Stimulated activated CD4-positive, alpha-beta T cell treated with anti-CD3 and anti-CD28 coated beads, Interleukin-4, amount 100 ng/mL, for 48 hours (primary cell): Measurements from ENCODE around the gene TNS1.
"Not testable (repeated sequence)": the region's sequence is repeated elsewhere in the genome, so short reads cannot be mapped to it uniquely, and the experiment has no call there.

Source experiments
- DNase-seq, 2 donors: peaks; one replicate each; pipeline ENCODE4 v3.0.0-alpha.2; 2020; ENCODE audit warnings: low read depth in 2 of 2

Gene TNS1

DNA sequence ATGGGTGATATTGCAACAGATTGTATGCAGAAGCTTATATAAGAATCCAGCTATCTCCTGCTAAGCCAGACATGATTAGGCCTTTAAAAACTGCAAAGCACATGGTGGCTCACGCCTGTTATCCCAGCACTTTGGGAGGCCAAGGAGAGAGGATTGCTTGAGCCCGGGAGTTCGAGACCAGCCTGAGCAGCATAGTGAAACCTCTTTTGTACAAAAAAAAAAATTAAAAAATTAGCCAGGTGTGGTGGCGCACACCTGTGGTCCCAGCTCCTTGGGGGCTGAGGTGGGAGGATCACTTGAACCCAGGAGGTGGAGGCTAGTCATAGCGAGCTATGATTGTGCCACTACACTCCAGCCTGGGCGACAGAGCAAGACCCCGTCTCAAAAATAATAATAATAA is 204.6 kb downstream of the TNS1 start:
- DNase-seq: no peak

DNA sequence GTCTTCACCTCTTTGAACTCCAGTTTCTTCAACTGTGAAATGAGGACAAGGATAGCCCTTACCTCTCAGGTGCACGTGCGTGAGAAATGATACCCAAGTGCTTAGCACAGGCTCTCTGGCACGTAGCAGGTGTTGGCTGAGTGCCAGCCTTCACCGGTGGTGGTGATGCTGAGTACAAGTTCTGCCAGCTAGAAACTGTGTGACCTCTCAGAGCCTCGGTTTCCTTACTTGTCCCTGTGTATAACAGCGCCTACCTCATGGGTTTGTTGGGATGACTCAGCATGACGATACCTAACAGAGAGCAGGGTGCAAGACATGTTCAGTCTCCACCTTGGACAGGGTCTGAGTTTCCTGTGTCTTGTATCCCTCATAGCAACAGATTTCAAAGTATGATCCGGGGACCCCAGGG is 205.1 kb downstream of the TNS1 start:
- DNase-seq: no peak

DNA sequence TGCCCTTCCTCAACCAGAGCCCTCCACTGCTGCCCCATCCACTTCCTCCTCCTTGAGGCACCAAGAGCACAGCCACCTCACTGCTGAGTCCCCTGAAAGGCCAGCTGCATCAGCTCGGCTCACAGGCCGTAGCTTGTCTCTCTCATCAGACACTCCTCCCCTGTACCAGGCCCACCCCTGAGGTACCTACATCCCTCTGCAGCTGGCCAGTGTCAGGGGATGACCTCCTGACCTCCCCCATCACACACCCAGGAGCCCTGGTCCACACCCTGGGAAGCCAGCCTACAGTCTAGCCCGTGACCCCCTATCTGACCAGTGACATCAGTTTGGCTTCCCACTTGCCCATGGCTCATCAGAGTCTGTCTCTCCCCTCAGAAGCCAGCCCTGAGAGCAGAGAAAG is 205.6 kb downstream of the TNS1 start:
- DNase-seq: no peak

DNA sequence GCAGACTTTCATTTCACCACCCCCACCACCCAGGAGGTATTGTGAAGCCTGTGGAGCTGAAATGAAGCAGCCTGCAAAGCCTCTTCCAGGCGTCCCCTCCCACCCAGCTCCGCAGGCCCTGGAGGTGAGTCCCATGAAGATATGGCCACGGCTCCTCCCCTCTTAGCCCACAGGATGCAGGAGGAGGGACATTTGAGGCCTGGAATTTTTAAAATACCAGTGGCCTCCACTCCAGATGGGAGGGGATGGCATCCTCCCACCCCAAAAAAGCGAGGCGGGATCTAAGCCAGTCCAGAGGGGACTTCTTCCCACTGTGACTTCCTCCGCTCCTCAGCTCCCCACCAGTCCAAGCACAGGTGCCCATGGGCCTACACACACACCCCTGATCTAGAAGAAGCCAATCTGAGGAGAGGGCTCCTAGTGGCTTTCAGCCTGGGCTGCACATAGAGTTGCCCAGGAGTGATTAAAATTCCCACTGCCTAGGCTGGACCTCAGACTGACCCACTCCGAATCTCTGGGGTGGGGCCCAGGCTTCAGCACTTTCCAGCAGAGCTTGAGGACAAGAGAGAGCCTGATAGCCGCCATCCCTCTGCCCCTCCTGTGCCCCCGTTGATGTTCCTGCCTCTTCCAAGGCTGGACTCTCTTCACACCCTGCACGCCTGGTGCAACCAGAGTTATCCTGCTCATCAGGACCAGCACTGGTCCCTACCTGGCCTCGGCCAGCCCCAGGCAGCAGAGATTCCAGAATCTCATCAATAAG is 206.9 kb downstream of the TNS1 start:
- no peak for DNase-seq

DNA sequence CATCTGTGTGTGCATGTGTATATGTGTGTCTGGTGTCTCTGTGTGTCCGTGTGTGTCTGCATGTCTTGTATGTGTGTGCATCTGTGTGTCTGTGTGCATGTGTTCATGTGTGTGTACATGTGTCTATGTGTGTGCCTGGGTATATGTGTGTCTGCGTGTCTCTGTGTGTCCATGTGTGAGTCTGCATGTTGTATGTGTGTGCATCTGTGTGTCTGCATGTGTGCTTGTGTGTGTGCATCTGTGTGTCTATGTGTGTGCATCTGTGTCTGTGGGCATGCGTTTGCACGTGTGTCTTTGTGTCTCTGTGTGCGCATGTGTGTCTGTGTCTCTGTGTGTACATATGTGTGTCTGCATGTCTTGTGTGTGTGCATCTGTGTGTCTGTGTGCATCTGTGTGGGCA is 207.7 kb downstream of the TNS1 start:
- no peak for DNase-seq

DNA sequence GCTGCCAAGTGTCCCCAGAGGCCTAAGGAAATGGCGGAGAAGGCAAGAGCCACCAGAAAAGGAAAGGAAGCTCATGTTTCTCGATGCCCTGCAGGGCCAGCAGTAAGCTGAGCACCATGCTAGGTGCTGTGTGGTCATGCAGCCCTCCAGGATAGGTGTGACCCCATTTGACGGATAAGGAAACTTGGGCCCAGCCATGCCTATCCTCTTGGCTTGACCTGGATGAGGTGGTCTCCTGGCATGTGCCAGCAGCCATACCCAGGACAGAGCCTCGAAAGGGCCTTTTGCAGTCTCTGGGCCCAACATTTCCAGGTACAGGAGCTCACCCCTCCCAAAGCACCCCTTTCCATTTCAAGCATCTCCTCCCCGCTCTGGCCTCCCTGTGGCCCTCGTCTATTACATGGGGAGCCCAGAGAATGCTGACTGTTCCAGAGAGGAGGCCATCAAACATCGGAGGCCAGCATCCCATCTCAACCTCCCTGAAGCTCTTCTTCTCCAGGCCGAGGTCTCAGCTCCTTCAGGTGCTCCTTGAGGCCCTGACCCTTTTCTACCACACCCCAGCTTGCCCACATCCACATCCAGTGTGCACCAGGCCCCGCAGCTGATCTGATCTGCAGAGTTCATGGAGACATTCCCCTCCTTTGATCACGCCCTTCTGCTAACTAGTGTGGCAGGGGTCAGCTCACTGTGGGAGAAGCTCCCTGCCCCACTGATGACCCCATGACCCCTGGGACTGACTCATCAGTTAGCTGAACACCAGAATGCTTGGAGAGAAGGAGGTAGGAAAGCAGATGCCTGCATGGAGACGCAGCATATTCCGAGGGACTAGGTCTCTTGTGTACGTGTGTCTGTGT is 208.4 kb downstream of the TNS1 start:
- no peak for DNase-seq

DNA sequence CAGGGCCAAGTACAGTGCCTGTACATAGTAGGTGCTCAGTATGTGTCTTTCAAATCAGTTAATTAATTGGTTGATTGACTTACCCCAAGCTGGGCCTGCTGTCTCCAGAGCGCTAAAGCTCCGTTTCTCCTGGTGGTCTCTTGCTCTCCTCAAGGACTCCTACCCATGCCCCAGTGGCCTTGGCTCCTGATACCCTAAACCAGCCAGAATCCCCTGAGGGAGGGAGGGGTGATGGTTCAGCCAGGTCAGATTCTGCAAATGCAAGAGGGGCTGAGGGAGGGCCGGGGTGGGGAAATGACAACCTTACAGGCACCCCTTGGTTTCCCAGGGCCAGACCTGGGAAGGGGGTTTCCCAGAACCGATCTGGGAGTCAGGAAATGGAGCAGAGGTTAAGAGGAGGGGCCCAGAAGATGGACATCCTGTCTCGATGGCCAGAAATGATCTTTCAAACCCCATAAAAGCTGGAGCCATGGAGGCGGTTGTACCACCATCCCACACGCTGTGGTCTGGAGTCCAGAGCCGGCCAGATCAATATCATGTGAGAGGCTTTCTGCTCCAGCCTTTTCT is 209.1 kb downstream of the TNS1 start:
- DNase-seq: no peak

DNA sequence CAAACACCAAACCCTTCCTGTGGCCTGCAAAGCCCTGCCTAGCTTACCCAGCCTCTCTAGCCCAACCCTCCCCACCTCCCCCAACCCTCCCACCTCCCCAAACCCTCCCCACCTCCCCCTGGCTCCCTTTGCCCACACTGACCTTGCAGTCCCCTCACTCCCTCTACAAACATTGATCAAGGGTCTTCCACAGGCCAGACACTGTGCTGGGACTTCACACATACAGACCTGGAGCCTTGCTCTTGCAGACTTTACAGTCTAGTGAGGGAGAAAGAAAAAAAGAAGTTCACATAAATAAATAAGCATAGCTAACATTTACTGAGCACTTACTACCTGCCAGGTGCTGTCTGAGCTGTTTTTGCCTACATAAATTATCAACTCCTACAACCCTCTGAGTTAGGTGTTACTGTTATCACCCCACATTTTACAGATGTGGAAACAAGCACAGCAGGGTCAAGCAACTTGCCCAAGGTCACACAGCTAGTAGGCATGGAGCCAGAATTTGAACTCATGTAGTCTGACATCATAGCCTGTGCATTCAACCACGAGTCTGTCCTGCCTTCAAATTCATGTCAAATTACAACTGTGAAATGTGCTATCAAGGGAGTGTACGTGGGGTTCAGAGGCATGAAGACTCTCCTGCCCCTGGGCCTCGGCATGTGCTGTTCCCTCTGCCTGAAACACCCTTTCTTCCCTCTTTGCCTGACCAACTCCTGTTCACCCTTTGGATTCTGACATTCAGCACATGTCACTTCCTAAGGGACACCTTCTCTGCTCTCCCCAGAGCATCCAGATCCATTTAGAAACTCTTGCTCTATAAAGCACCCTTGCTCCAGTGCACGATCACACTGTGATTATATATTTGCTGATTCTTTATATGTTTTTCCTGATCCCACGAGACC is 209.9 kb downstream of the TNS1 start:
- no peak for DNase-seq

DNA sequence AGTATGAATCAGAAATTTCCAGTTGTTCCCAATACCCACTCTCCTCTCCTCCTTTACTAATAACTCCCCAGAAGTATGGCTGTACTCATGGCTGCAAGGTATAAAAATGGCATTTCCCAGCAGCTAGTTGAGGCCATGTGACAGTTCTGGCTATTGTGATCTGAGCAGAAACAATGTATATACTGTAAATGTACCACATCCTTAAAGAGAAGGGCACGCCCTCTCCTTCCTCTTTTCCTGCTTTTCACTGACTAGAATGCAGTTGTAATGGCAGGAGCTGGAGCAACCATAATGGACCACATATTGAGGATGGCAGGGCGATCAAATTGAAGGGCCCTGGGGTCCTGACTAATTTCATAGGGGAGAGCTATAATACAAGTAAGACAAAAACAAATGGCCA is 211.2 kb downstream of the TNS1 start:
- DNase-seq: no peak

DNA sequence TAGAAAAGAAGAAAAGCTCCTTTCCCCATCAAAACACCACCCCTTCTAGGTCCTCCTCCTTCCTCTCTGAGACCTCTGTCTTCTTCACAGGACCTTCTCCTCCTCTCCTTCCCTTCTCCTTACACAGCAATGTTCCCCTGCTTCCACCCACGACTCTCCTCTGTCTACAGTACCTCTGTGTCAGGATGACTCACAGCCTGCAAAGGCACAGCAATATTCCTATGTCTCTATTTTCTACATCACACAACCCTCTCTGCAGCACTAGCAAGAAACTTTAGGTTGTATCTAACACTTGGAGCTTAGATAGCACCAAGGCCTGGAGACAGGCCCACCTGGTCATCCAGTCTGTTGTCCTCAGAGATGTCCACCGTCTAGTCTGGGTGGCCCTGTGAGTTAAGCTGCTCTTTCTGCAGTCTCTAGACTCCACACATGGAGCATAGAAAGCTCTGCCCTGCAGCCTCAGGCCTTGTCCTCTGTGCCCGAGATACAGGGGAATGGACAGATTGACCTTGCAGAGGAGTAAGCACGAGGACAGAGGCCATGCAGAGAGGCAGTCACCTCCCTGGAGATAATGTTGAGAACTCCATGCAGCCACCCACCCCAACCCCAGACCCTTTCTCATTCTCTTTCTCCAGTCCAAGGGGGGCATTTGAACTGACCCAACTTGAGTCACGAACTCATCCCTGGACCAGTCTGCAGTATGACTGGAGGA is 212.0 kb downstream of the TNS1 start:
- DNase-seq: no peak

DNA sequence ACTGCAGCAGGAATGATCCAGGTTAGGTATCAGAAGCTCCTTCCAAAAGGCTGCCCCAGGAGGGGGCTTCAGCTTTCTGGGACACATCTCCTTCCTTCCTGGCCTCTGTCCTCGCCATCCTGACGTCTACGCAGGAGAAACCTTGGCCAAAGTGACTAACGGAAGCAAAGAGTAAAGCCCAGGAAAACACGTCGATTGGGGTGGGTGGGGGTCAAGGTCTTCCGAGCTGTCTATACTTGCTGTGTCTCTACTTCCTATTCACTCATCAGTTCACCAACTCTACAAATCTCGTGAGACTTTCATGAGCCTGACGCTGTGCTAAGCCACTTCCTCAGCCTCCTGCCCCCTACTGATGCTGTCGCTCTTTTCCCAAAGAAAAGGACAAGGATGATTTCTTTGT is 212.6 kb downstream of the TNS1 start:
- DNase-seq: no peak

DNA sequence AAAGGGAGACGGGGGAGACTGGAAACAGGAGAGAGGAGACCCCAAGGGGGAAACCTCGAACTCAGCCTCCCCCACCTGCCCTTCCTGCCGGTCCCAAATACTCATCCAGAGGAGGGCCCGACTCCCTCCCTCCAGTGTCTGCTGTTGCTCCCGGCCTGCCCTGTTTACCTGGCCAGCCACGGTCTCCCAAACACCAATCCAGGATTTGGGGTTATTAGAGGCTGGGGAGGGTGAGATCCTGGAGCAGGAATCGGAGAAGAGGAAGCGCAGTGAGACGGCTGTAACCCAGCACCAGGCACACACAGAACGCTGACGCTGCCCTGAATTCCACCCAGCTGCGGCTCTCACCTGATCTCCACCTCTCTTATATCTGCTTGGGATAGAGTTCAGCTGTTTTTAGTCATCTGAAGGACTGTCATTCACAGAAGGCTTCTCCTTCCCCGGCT is 213.0 kb downstream of the TNS1 start:
- no peak for DNase-seq

DNA sequence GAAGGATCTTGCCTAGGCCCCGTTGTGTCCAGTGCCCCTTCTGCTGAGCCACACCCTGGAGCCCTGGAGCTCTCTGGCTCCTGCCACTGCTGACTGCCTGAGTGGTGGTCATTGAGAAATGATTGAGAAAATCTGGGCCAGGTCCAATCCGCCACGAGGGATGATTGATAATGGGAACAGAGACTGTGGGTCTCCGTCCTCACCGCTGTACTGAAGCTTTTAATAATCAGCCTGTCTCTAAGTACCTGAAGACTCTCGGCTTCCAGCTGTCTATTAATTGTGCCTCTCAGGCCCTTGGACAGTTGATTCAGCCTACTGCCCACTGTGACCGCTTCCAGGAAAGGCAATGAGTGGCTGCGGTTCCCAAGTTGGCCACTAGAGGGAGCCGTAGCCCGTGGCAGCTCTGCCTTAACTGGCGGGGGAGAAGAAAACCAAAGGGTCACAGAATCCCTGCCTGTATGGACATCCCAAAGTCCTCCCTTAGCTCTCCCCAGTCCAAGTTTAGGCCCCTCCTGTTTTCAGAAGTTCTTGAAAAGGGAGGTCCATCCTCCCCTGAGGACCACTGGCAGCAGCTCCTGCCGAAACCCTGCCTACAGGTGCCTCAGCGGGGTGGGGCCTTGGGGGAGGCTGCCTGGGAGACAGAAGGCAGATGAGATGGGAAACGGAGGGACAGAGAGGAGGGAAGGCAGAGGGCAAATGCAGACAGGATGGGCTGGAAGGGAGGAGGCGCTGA is 213.6 kb downstream of the TNS1 start:
- DNase-seq: peak; percentile 61 to 81

DNA sequence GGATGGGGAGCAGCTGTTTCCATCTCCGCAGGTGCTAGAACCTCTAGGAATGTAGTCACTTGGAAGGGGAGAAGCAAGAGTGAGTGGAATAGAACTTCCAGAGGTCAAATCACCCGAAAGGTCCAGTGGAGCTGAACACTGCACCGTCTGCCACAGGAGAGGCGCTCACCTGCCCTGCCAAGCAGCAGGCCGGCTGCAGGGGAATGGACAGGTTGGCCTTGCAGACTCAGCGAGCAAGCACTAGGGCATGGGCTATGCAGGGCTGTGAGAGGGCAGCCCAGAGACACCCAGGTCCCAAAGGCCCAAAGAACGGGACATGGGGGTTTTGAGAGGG is 214.2 kb downstream of the TNS1 start:
- no peak for DNase-seq

DNA sequence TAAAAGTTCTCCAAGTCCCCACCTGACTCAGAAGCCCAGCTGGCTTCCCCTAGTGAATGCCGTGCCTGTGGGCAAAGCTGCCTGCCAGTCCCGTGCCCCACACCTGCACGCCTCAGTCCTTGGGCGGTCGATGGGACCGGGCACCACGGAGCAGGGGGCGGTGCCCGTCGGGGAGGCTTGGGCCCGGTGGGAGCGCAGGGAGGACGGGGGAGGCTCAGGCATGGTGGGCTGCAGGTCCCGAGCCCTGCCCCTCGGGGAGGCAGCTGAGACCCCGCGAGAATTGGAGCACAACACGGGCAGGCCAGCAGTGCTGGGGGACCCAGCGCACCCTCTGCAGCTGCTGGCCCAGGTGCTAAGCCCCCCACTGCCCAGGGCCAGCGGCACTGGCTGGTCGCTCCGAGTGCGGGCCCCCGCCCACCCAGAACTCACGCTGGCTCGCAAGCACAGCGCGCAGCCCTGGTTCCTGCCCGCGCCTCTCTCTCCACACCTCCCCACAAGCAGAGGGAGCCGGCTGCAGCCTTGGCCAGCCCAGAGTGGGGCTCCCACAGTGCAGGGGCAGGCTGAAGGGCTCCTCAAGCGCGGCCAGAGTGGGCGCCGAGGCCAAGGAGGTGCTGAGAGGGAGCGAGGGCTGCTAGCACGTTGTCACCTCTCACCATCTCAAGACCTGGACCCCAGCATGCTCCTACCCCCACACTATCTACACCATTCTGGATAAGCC is 215.5 kb downstream of the TNS1 start:
- no peak for DNase-seq

DNA sequence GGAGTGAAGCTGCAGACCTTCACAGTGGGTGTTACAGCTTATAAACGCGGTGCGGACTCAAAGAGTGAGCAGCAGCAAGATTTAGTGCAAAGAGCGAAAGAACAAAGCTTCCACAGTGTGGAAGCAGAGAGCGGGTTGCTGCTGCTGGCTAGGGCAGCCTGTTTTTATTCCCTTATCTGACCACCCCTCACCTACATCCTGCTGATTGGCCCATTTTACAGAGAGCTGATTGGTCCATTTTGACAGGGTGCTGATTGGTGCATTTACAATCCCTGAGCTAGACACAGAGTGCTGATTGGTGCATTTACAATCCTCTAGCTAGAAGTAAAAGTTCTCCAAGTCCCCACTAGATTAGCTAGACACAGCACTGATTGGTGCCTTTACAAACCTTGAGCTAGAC is 216.2 kb downstream of the TNS1 start:
- DNase-seq: not testable (repeated sequence)

DNA sequence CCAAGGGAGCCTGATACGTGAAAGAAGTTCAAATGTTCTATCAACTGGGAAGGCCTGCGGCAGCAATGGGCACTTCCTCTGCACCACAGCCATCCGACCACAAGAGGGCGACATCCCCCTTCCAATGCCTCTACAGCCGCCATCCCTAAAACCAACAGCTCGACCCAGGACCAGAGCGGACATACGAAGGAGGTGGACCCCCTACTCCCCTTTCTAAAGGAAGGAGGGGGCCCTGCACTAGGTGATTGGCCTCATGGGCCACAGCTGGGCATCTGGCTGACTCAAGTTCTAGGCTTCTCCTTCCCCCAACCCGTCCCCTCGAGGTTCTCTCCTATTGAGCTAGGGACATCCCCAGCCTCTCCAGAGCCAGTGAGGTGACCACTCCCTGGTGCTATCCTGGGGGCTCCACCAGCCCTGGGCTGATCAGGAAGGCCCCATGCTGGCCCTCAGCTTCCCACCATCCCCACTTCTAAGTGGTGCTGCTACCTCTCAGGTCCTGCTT is 217.2 kb downstream of the TNS1 start:
- DNase-seq: peak; percentile 72 to 79

DNA sequence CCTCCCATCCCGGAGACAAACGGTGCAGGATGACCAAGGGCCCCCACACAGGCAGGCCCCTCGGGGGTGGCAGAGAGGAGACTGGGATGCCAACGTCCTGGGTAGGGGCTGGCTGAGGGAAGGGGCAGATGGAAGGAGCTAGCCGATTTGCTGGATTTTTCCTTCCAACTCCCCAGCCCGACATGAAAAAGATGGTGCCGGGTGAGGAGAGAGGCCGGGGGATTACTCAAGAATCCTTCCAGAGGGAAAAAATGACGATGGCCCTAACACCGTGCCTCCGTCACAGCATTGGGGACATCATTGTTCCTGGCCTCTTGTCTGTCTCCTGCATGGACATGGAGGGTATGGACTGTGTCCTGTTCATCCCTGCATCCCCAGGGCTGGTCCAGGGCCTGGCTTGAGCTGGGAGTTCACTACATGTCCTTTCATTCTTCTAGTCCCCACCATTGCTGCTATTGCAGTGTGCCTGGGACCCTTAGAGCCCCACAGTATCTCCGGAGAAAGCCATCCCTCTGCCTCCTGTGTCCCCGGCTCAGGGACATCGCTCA is 217.7 kb downstream of the TNS1 start:
- no peak for DNase-seq

DNA sequence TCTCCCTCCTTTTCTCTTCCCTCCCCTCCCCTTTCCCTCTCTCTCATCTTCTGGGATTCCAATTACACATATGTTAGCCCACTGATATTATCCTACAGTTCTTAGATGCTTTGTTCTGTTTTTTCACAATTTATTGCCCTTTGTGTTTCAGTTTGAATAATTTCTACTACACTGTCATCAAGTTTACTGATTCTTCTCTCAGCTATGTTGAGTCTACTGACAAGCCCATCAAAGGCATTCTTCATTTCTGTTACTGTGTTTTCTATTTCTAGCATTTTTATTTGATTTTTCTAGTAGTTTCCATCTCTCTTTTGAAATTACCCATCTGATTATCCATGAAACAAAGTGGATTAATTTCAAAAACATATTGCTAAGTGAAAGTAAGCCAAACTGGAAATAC is 219.6 kb downstream of the TNS1 start:
- no peak for DNase-seq
